Ascending aorta (tissue), 2 donors: ENCODE results near the gene PELI3. TPM values are rescaled to one million over a fixed set of nuclear protein-coding genes. Genes with fewer than 3 reads are reported as not detected.

Source experiments
- DNase-seq, 2 donors: peaks; one replicate each; pipeline ENCODE4 v3.0.0-alpha.2; 2019; ENCODE audit warnings: low spot score in 2 of 2
- H3K27ac ChIP-seq, 2 donors: fragments of 200-600 bp; sonication (generic); one replicate each; pipeline ENCODE4 v1.5.1; 2016 to 2017; ENCODE audit warnings: mild to moderate bottlenecking in 1 of 2
- H3K27me3 ChIP-seq: fragments of 200-600 bp; sonication (generic); one replicate; pipeline ENCODE4 v1.5.1; 2017
- H3K36me3 ChIP-seq, 2 donors: fragments of 200-600 bp; sonication (generic); one replicate each; pipeline ENCODE4 v1.5.1; 2016
- H3K4me1 ChIP-seq, 2 donors: fragments of 200-600 bp; sonication (generic); one replicate each; pipeline ENCODE4 v1.5.1; 2016 to 2017; ENCODE audit warnings: mild to moderate bottlenecking in 1 of 2
- H3K4me3 ChIP-seq, 2 donors: fragments of 200-600 bp; sonication (generic); one replicate each; pipeline ENCODE4 v1.5.1; 2016 to 2017; ENCODE audit warnings: mild to moderate bottlenecking in 1 of 2
- H3K9me3 ChIP-seq, 2 donors: fragments of 200-600 bp; sonication (generic); one replicate each; pipeline ENCODE4 v1.5.1; 2016
- CTCF ChIP-seq, 3 experiments: fragments of 200-600 bp in 2 of 3; fragments of 450-650 bp in 1 of 3; sonication (generic) in 2 of 3; IDR thresholded peaks; one replicate each; pipeline ENCODE4 v1.5.1; 2016 to 2019; ENCODE audit warnings: antibody characterized with exemption in 3 of 3, mild to moderate bottlenecking in 1 of 3, moderate library complexity in 1 of 3
- intact Hi-C: fragments of 100-400 bp; cut with DNase I; formaldehyde crosslinking; loops from one replicate; pipeline ENCODE4 v1.15.1; 2023
- total RNA-seq: library from RNA; depleted of rRNA; stranded (reverse); fragments of >200 nt; gene quantifications from one replicate; pipeline ENCODE4 v1.1.0, GENCODE V29; 2016

PELI3 gene
- total RNA-seq, 1 donor from 2014 or later: 13.2 TPM

DNA sequence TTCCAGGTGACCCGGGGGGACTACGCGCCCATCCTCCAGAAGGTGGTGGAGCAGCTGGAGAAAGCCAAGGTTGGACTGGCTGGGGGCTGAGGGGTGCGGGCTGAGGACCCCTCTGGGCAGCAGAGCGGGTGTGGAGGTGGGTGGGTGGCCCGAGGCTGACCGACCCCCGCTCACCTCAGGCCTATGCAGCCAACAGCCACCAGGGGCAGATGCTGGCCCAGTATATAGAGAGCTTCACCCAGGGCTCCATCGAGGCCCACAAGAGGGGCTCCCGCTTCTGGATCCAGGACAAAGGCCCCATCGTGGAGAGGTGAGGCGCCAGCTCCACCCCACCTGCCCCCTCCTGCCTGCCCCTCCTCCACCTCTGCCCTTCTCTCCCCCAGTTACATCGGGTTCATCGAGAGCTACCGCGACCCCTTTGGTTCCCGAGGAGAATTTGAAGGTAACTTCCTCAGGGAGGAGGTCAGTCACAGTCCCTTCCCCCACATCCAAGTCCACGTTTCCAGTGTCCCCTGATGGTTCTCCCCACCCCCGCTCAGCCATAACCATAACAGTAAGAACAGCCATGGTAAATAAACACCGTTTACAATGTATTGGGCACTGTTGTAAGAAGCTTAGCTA lies 24.7 kb downstream of the PELI3 start:
- intact Hi-C loops: no loop called here
- H3K36me3 ChIP-seq: peaks cover 34 to 54% of the 10 kb centered on the region in 2 donors
- TF ChIP-seq CTCF (IDR thresholded peaks at IDR 0.05): no peak
- H3K27me3 ChIP-seq: no peaks in the 10 kb centered on the region
- no peaks in the 10 kb centered on the region for H3K9me3 ChIP-seq
- DNase-seq: no peak
- H3K4me3 ChIP-seq: no peak overlapping the region
- no peak overlapping the region for H3K27ac ChIP-seq
- H3K4me1 ChIP-seq: no peaks in the 10 kb centered on the region

DNA sequence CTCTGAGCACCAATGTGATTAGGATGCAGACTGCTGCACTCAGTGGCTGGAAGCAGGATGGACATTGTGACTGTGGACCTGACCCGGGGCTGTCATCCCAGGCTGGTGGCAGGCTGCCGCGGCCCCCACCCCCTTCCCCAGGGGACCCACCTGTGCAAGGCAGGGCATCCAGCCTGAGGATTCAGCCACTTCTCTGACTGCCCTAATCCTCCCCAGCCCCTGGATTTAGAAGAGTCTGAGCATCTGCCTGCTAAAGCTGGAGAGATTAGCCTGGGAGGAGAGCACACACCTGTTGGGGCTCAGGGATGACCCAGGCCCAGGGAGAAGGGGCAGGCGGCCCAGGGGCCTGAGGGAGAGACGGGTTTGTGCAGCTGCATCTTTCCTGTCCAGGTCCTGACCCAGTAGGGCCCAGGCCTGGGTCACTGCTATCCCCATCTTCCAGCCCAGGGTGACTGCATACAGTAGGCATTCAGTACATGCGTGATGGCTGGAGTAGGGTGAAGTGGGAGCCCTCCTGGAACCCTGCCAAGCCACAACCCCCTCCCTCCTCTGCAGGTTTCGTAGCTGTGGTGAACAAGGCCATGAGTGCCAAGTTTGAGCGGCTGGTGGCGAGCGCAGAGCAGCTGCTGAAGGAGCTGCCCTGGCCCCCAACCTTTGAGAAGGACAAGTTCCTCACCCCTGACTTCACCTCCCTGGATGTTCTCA lies 25.6 kb downstream of the PELI3 start:
- intact Hi-C loops: no loop called here
- H3K27ac ChIP-seq: no peak overlapping the region
- no peaks in the 10 kb centered on the region for H3K4me1 ChIP-seq
- no peaks in the 10 kb centered on the region for H3K27me3 ChIP-seq
- TF ChIP-seq CTCF (IDR thresholded peaks at IDR 0.05): no peak
- no peak for DNase-seq
- H3K36me3 ChIP-seq: peaks cover 39 to 53% of the 10 kb centered on the region in 2 donors
- H3K9me3 ChIP-seq: no peaks in the 10 kb centered on the region
- H3K4me3 ChIP-seq: no peak overlapping the region

DNA sequence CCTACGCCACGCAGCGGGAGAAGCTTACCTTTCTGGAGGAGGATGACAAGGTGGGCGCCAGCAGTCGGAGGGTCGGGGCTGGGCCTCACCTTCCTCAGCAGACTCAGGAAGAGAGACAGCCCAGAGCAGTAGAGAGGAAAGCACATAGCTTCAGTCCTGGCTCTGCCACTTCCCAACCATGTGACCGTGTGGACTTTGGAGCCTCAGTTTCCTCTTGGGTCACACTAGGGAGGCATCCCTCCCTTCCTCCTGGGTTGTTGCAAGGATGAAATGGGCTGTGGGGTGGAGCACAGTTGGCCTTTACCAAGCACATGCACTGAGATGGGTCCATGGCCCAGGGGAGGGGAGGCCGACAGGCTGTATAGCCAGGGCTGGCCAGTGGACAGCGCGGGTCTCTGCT lies 26.4 kb downstream of the PELI3 start:
- no peak for TF ChIP-seq CTCF (IDR thresholded peaks at IDR 0.05)
- intact Hi-C loops: no loop called here
- Histone ChIP-seq H3K27ac (no peak overlapping the region), H3K4me1 (no peaks in the 10 kb centered on the region), H3K4me3 (no peak overlapping the region), H3K36me3 (peaks cover 39 to 53% of the 10 kb centered on the region in 2 donors), H3K9me3 (no peaks in the 10 kb centered on the region), H3K27me3 (no peaks in the 10 kb centered on the region)
- DNase-seq: no peak

DNA sequence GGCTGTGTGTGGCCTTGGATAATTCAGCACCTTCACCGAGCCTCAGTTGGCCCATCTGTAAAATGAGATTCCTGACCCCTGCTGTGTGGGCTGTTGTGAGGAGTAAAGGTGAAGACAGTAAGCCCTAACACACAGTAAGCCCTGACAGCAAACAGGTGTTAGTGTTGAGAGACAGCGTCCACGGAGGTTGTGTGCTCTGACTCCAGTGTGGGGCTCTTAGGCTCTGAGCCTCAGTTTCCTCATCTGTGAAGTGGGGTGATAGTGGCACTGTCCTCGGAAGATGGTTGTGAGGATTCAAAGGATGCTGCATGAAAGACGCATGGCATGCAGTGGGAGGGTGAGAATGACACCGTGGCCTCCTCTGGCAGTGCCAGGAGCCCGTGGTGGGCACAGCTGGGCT lies 27.8 kb downstream of the PELI3 start:
- no peaks in the 10 kb centered on the region for H3K4me1 ChIP-seq
- DNase-seq: no peak
- H3K9me3 ChIP-seq: no peaks in the 10 kb centered on the region
- TF ChIP-seq CTCF (IDR thresholded peaks at IDR 0.05): no peak
- H3K27me3 ChIP-seq: no peaks in the 10 kb centered on the region
- no peak overlapping the region for H3K27ac ChIP-seq
- peaks cover 36 to 52% of the 10 kb centered on the region in 2 donors for H3K36me3 ChIP-seq
- H3K4me3 ChIP-seq: no peak overlapping the region
- intact Hi-C loops: no loop called here

DNA sequence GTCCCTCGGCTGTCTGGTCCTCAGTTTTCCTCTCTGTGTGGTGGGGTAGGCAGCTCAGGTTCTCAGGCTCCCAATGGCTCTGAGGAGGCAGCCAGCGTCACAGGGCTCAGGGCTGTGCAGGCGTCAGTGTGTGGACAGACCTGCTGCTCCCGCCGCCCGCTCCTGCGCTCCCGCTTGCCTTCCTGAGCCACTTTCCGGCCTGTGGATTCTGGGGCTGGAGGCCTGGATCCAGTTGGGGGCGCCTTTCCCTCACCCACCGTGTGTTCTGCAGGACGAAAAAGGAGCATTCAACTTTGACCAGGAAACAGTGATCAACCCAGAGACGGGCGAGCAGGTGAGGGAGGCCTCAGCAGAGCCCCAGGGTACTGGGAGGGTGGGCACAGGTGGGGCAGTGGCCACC lies 28.2 kb downstream of the PELI3 start:
- H3K27me3 ChIP-seq: no peaks in the 10 kb centered on the region
- intact Hi-C loops: no loop called here
- H3K4me1 ChIP-seq: no peaks in the 10 kb centered on the region
- peaks cover 36 to 52% of the 10 kb centered on the region in 2 donors for H3K36me3 ChIP-seq
- DNase-seq: no peak
- H3K27ac ChIP-seq: no peak overlapping the region
- H3K9me3 ChIP-seq: no peaks in the 10 kb centered on the region
- H3K4me3 ChIP-seq: no peak overlapping the region
- no peak for TF ChIP-seq CTCF (IDR thresholded peaks at IDR 0.05)
